Fibroblast of peridontal ligament (primary cell): ENCODE results near the gene CECR2.
"Not testable (repeated sequence)": the region's sequence is repeated elsewhere in the genome, so short reads cannot be mapped to it uniquely, and the experiment has no call there.

ENCODE experiments used
- DNase-seq: peaks from one replicate; pipeline ENCODE4 v3.0.0-alpha.2; 2010; ENCODE audit errors: extremely low read depth

The CECR2 gene

DNA sequence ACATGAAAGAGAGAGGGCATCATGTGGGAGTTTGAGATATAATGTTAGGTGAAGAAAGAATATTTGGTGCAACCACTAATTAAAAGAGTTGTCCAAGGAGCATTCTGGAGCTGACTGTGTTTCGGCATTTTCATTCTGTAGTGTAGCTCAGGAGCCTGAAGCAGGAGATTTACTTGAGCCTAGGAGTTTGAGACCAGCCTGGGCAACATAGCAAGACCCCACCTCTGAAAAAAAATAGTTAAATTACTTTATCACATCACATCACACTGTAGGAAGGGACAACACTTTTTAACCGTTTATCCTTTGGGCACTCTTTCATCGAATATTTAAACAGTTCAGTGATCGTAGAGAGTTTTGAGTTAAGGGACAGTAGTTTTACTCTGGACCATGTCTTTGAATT lies 143.7 kb downstream of the CECR2 start:
- no peak for DNase-seq

- no peak for DNase-seq
Measured at GRCh38 chr22:17513612-17514011, 144.4 kb downstream of the CECR2 start.

GRCh38 chr22:17514084-17514483 lies 144.8 kb downstream of the CECR2 start:
- no peak for DNase-seq

DNA sequence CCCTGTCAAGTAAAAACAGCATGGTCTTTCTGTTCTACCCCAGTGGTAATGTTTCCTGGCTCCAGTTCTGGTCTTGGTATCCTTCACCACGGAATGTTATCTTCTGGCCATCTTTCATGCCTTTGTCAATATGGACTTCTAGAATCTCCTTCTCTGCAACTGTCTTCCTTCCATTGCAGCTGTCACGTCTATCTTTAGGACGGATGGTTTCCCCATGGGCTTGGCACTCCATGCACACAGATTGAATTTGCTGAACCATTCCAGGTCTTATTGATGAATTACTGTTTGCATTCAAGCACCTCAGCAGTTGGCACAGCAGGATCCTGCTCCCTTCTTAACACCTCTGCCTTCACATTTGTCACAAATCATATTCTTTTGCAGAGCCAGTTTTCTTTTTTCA lies 149.1 kb downstream of the CECR2 start:
- DNase-seq: no peak

- not testable (repeated sequence) for DNase-seq
Measured at GRCh38 chr22:17521971-17522370, 152.7 kb downstream of the CECR2 start.

GRCh38 chr22:17523925-17524324 lies 154.7 kb downstream of the CECR2 start:
- no peak for DNase-seq

DNA sequence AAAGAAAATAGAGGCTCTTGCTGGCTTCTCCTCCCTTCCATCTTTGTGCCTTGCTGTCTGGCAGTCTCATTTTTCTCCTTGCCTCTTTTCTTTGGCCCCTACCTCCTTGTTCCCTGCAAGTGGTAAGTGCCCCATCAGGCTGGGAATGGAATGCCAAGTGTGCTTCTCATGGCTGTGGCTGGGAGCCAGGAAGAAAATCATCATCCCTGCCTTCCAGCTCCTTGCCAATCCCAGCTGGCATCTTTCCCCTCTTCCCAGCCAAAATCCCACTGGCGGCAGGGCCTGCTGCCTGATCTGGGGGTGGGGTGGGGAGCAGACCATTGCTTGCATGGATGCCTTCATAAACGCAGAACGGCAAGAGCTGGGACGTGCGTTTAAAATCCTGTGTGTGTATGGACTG lies 167.0 kb downstream of the CECR2 start:
- peak; percentile 20 for DNase-seq

DNA sequence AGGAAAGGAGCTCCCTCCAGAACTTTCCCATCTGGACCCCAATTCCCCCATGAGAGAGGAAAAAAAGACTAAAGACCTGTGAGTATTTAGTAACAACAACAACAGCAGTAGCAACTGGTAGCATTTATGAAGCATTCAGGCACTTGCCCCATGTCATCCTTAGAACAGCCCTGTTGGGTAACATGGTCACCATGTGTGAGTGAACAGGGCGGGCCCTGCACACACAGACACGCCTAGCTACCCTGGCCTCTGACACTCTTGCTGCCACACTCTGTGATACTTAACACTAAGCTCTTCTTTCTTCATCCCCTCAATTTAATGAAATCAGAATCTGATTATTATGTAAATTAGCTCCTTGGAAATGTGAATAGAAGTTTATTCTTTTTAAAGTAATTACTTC lies 167.9 kb downstream of the CECR2 start:
- no peak for DNase-seq

DNA sequence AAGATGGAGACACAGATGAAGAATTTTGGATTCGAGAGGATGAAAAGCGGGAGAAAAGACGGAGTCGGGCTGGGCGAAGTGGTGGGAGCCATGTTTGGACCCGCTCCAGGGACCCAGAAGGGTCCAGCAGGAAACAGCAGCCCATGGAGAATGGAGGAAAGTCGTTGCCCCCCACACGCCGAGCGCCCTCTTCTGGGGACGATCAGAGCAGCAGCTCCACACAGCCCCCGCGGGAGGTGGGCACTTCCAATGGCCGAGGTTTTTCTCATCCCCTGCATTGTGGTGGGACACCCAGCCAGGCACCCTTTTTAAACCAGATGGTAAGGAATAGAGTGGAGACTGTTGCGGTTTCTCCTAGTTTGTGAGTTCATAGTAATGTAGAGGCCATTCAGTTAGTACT lies 171.2 kb downstream of the CECR2 start:
- no peak for DNase-seq

GRCh38 chr22:17541476-17541875 lies 172.2 kb downstream of the CECR2 start:
- DNase-seq: no peak

- DNase-seq: no peak
Measured at GRCh38 chr22:17542452-17542851, 173.2 kb downstream of the CECR2 start.

DNA sequence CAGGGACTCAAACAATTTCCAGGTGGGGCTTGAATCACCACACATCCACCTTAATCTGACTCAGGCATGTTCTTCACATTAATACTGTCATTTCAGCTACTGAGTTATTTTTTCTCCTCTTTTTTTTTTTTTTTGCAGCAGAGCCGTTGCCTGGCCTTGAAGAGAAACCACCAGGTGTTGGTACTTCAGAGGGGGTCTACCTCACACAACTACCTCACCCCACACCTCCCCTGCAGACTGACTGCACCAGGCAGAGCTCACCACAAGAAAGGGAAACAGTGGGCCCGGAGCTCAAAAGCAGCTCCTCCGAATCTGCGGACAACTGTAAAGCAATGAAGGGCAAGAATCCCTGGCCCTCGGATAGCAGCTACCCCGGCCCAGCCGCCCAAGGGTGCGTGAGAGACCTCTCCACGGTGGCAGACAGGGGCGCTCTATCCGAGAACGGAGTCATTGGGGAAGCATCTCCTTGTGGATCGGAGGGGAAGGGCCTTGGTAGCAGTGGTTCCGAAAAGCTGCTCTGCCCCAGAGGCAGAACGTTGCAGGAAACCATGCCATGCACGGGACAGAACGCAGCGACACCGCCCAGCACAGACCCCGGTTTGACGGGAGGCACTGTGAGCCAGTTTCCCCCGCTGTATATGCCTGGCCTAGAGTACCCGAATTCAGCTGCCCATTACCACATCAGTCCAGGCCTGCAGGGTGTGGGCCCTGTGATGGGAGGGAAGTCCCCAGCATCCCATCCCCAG lies 178.9 kb downstream of the CECR2 start:
- DNase-seq: no peak

- DNase-seq: no peak
Measured at GRCh38 chr22:17548756-17549035, 179.4 kb downstream of the CECR2 start.

GRCh38 chr22:17549183-17549582 lies 179.9 kb downstream of the CECR2 start:
- no peak for DNase-seq

GRCh38 chr22:17549655-17550054 lies 180.4 kb downstream of the CECR2 start:
- no peak for DNase-seq

GRCh38 chr22:17552737-17553136 lies 183.5 kb downstream of the CECR2 start:
- no peak for DNase-seq

DNA sequence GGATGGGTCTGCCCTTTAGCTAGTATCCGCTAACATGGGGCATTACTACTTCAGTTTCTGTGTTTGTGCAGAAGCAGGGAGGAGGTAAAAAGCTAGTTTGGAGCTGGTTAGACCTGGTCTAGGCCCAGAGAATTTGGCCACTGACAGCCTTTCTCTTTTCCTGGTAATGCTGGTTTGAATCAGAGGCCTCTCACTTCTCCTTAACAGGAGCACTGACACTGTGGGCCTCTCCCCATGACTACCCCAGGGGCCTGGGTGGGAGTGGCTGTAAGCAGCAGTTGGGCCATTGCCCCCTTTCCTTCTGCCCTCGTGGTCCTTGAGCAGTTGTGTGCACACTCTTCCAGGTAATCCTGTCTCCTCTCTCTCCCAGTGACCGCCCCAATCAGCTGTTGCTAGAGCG lies 185.6 kb downstream of the CECR2 start:
- no peak for DNase-seq

GRCh38 chr22:17559188-17559587 lies 189.9 kb downstream of the CECR2 start:
- DNase-seq: no peak

- DNase-seq: no peak
Measured at GRCh38 chr22:17562906-17563870, 193.9 kb downstream of the CECR2 start, which contains the start of gene SLC25A18. Gene SLC25A18, plus strand, starts transcription at chr22:17563498. Its CDS starts 16,447 bp downstream, at chr22:17579945.

- peak; percentile 55 for DNase-seq
Measured at GRCh38 chr22:17563936-17564391, 194.7 kb downstream of the CECR2 start.

- DNase-seq: not testable (repeated sequence)
Measured at GRCh38 chr22:17566016-17566687, 196.9 kb downstream of the CECR2 start.

DNA sequence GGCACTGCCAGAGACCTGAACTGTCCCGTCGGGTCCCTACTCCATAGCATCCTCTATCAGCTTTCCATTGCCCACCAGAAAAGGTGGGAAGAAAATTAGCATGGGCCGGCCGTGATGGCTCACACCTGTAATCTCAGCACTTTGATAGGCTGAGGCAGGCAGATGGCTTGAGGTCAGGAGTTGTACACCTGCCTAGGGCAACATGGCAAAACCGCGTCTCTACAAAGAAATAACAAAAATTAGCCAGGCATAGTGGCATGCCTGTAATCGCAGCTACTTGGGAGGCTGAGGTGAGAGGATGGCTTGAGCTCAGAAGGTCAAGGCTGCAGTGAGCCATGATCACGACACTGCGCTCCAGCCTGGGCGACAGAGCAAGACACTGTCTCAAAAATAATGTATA lies 197.5 kb downstream of the CECR2 start:
- DNase-seq: no peak
